ENCODE data around the gene DNAJC13.

Gene DNAJC13

GRCh38 chr3:132486099-132486498, 68.8 kb downstream of the DNAJC13 start:
- DNase-seq (ENCODE audit: low read depth) = peak; percentile 44

GRCh38 chr3:132488151-132488550, 70.8 kb downstream of the DNAJC13 start:
- DNase-seq (ENCODE audit: low read depth) = no peak

GRCh38 chr3:132499071-132499470, 81.8 kb downstream of the DNAJC13 start:
- DNase-seq (ENCODE audit: low read depth) = no peak

GRCh38 chr3:132503559-132503958, 86.3 kb downstream of the DNAJC13 start:
- no peak for DNase-seq (ENCODE audit: low read depth)

GRCh38 chr3:132504375-132504933, 87.2 kb downstream of the DNAJC13 start:
- DNase-seq (ENCODE audit: low read depth) = no peak

DNA sequence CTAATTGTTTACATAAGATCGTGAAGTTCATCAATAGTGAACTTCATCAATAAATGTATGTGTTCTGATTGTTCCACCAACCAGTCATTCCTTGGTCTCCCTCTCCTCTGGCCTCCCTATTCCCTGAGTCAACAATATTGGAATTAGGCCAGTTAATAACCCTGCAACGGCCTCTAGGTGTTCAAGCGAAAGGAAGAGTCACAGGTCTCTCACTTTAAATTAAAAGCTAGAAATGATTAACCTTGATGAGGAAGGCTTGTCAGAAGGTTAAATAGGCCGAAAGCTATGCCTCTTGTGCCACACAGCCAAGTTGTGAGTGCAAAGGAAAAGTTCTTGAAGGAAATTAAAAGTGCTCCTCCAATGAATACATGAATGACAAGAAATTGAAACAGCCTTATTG, 90.4 kb downstream of the DNAJC13 start:
- no peak for DNase-seq (ENCODE audit: low read depth)

GRCh38 chr3:132509096-132509495, 91.8 kb downstream of the DNAJC13 start:
- DNase-seq (ENCODE audit: low read depth) = no peak

DNA sequence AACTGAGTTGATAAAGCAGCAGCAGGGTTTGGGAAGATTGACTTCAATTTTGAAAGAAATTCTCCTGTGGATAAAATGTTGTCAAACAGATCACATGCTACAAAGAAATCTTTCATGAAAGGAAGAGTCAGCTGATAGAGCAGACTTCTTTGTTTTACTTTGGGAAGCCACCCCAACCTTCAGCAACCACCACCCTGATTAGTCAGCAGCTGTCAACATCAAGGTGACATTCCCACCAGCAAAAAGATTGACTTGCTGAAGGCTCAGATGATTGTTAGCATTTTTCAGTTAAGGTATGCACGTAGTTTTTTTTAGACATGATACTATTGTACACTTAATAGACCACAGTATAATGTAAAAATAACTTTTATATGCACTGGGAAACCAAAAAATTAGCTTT, 92.2 kb downstream of the DNAJC13 start:
- DNase-seq (ENCODE audit: low read depth) = no peak

DNA sequence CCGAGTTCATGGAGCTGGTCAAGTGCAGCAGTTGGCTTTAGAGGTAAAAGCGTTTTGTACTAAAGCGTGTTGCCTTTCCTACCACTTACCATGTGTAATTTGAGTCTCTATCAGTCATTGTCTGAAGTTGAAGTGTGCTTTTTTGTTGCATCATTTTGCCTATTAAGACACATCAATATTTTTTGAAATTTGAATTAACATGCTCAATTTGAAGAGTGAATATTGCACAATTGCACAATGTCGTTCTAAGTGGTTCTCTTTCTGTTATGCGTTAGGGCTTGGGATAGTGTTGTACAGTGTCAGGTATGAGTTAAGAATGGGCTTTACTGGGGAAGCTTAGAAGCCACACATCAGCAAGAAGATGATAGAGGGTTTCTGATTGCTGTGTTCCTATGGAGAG, 95.8 kb downstream of the DNAJC13 start:
- DNase-seq (ENCODE audit: low read depth) = no peak

GRCh38 chr3:132517311-132517710, 100.0 kb downstream of the DNAJC13 start:
- DNase-seq (ENCODE audit: low read depth) = no peak

GRCh38 chr3:132519914-132520313, 102.6 kb downstream of the DNAJC13 start:
- no peak for DNase-seq (ENCODE audit: low read depth)

- DNase-seq (ENCODE audit: low read depth) = no peak
Observed at GRCh38 chr3:132521901-132522300, 104.6 kb downstream of the DNAJC13 start.

DNA sequence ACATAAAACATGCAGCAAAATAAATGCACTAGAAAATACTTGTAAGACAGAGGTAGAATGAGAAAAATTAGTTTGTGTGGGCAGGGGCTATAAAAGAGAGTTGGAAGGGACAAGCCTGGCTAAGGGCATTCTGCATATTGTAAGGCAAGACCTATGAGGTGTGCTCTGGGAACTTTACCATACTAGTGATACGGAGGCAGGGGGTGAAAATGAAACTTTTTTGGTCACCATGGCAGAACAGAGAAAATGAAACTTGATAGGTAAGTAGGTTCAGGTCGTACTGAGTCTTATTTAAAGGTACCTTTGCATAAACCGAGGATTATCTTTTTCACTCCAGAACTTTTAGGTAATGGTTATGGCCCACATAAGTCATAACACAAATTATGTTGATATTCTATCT, 105.1 kb downstream of the DNAJC13 start:
- no peak for DNase-seq (ENCODE audit: low read depth)

DNA sequence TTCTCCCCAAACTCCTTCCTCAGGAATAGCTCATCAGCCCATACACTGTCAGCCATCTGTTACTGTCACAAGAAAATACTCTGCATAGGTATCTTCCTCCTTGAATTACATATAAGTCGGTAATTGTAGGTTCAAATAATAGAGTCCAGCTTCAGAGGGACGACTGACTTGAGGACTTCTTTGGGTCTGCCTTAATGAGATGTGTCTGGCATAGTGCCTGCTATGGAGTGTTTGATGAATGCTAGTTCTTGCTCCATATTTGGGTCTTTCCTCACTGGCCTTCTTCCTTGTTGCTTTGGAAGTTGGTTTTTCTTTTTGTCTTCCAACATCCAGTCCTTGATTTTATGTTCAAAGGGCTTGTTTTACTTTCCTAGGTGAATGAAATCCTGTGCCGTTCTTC, 113.3 kb downstream of the DNAJC13 start:
- DNase-seq (ENCODE audit: low read depth) = no peak

DNA sequence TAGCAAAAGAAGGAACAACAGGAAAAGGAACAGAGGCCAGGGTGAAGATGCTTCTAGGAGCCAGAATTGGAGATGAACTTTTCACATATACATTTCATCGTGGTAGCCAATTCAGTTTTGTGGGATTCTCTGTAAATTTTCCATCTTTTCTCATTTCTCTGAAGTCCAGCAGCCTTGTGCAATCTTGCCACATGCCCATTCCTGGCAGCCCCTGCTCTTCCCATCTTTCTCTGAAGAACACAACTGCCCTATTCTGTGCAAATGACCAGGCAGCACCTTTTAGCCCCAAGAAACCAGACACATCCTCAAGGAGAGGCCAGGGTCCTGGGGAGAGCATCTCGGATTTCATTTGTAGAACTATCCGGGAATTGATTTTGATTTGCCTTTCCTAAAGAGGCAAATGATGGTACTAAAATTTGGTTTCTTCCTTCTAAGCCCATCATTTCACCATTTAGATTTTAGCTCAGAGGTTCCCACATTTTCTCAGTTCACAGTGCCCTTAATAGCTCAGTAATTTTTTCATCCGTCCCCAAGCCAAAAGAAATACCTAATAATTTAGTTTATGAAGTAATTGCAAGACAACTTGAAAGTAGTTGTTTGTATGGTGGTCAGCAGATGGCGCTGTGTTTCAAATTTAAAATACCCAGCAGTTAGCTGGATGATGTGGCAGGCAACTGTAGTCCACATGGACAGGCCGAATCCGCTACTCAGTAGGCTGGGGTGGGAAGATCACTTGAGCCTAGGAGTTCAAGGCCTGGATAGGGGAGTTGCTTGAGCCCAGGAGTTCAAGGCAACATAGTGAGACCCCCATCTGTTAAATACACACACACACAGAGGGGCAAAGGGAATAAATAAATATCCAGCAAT, 118.5 kb downstream of the DNAJC13 start:
- DNase-seq (ENCODE audit: low read depth) = peak; percentile 83

DNA sequence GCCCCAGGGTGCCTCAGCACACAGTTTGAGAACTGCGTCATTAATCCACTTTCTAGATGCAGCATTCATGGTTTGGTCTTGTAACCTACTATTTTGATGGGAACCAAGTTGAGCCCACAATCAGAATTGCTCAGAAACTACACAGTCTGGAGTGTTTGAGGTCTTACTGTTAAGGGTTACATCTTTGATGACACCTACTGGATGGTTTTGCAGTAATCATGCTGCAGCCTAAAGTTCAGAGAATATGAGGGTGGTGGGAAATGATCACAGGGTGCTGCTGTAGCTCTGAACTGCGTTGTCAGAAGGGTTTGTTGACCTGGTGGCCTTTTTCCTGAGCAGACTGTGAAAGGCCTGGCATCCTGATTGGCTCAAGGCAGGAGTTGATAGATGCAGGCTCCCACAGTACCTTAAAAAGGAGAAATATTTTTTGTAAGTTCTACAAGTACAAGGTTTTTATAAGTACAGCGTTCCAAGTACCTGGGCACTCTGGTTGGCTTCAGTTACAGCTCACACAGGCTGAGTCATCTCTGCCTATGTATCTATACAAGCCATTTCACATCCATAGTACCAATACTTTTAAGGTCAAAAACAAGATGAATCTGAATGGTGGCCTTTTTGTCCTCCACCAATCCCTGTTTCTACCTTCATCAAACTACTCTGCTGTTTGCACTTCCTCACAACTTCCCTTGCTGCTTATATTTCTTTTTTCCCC, 119.3 kb downstream of the DNAJC13 start:
- DNase-seq (ENCODE audit: low read depth) = peak; percentile 19

DNA sequence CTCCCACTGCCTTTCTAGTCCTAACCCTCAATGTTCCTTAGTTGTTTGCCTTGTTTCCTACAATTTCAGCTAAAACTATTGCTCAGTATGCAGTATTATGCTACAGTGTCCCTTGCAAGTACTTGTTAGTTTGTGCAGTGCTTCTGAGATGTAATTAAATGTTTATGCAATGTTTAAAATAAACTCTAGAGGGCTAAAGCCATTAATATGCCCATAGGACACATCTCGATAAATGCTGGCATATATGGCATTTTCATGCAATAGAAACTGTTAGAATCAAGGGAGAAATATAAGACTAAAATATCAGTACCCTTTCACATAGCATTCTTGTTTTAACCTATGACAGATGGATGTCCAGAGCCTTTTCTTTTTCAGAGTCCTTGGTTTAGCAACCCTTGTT, 120.0 kb downstream of the DNAJC13 start:
- DNase-seq (ENCODE audit: low read depth) = no peak

DNA sequence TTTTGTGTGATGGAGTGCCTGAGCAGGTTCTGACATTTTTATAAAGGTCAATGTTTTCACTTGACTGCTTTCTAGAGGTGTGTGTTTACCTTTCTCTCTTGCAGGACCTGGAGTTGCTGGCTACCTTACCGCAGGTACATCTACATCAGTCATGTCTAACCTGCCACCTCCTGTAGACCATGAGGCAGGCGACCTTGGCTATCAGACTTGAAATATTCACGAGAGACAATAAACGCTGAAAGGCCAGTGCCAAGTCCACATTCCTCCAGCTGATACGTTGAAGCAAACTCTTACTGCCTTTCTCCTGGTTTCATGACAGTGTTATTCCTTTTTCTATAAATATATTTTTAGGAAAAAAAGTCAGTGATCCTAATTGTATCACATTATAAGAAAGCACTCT, 120.8 kb downstream of the DNAJC13 start:
- no peak for DNase-seq (ENCODE audit: low read depth)

- DNase-seq (ENCODE audit: low read depth) = no peak
Observed at GRCh38 chr3:132539681-132540080, 122.4 kb downstream of the DNAJC13 start.

DNA sequence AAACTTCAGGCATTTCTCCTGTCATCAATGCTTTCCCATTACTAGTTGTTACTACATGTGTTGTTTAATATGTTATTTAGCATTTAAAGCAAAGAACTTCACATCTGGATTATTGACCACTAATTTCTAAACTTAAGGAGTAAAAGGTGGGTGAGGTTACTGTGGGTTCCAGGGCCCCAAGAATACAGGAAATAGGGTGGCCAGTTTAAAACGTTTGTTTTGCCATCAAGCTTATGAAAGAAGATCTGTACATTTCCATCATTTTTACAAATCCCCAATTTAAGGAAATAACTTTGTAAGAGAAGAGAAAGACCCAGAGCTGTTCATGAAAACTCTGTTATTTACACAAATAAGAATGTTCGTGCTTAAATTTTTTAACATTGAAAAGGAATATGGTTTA, 125.3 kb downstream of the DNAJC13 start:
- no peak for DNase-seq (ENCODE audit: low read depth)

GRCh38 chr3:132543011-132543739, 125.9 kb downstream of the DNAJC13 start:
- DNase-seq (ENCODE audit: low read depth) = peak; percentile 79

GRCh38 chr3:132544130-132544529, 126.8 kb downstream of the DNAJC13 start:
- no peak for DNase-seq (ENCODE audit: low read depth)
